ENCODE results near the gene CDH22.

CDH22 gene

GRCh38 chr20:46213946-46214823 is 94.1 kb downstream of the CDH22 start:
- no peak overlapping the region for H2AFZ ChIP-seq (ENCODE audit: low read depth, low read length)
- no peaks in the 10 kb centered on the region for H4K20me1 ChIP-seq (ENCODE audit: insufficient read depth, low read length)
- no peaks in the 10 kb centered on the region for H3K9me3 ChIP-seq (ENCODE audit: insufficient read depth, low read length)
- H3K27me3 ChIP-seq (ENCODE audit: low read depth, low read length), result peaks cover 33% of the 10 kb centered on the region
- H3K4me3 ChIP-seq (ENCODE audit: low read length), result no peak overlapping the region
- no peak for TF ChIP-seq EZH2phosphoT487 (IDR thresholded peaks at IDR 0.05; ENCODE audit: low read depth)
- no peak overlapping the region for H3K27ac ChIP-seq (ENCODE audit: low read length)
- no peak overlapping the region for H3K4me2 ChIP-seq (ENCODE audit: low read length)
- H3K4me1 ChIP-seq (ENCODE audit: low read length), result peaks cover under 1% of the 10 kb centered on the region; the same call in 1 of the 2 replicates
- H3K9ac ChIP-seq (ENCODE audit: low read length), result no peak overlapping the region
- H3K79me2 ChIP-seq (ENCODE audit: low read length), result no peaks in the 10 kb centered on the region
- no peaks in the 10 kb centered on the region for H3K36me3 ChIP-seq (replicated peaks; ENCODE audit: low read depth, low read length)

GRCh38 chr20:46212876-46213275 is 95.4 kb downstream of the CDH22 start:
- H2AFZ ChIP-seq (ENCODE audit: low read depth, low read length), result no peak overlapping the region
- no peak for TF ChIP-seq EZH2phosphoT487 (IDR thresholded peaks at IDR 0.05; ENCODE audit: low read depth)
- TF ChIP-seq, protein P1, sequence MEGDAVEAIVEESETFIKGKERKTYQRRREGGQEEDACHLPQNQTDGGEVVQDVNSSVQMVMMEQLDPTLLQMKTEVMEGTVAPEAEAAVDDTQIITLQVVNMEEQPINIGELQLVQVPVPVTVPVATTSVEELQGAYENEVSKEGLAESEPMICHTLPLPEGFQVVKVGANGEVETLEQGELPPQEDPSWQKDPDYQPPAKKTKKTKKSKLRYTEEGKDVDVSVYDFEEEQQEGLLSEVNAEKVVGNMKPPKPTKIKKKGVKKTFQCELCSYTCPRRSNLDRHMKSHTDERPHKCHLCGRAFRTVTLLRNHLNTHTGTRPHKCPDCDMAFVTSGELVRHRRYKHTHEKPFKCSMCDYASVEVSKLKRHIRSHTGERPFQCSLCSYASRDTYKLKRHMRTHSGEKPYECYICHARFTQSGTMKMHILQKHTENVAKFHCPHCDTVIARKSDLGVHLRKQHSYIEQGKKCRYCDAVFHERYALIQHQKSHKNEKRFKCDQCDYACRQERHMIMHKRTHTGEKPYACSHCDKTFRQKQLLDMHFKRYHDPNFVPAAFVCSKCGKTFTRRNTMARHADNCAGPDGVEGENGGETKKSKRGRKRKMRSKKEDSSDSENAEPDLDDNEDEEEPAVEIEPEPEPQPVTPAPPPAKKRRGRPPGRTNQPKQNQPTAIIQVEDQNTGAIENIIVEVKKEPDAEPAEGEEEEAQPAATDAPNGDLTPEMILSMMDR (IDR thresholded peaks at IDR 0.05; ENCODE audit: low read depth, low read length), result no peak
- no peak overlapping the region for H3K4me3 ChIP-seq (ENCODE audit: low read length)
- peaks cover 33% of the 10 kb centered on the region for H3K27me3 ChIP-seq (ENCODE audit: low read depth, low read length)
- H4K20me1 ChIP-seq (ENCODE audit: insufficient read depth, low read length), result no peaks in the 10 kb centered on the region
- no peaks in the 10 kb centered on the region for H3K79me2 ChIP-seq (ENCODE audit: low read length)
- no peak overlapping the region for H3K27ac ChIP-seq (ENCODE audit: low read length)
- peaks cover 9% of the 10 kb centered on the region; the same call in 1 of the 2 replicates for H3K4me1 ChIP-seq (ENCODE audit: low read length)
- no peaks in the 10 kb centered on the region for H3K36me3 ChIP-seq (replicated peaks; ENCODE audit: low read depth, low read length)
- H3K4me2 ChIP-seq (ENCODE audit: low read length), result no peak overlapping the region
- H3K9me3 ChIP-seq (ENCODE audit: insufficient read depth, low read length), result no peaks in the 10 kb centered on the region
- H3K9ac ChIP-seq (ENCODE audit: low read length), result no peak overlapping the region

GRCh38 chr20:46212252-46212651 is 96.0 kb downstream of the CDH22 start:
- H3K27me3 ChIP-seq (ENCODE audit: low read depth, low read length), result peaks cover 33% of the 10 kb centered on the region
- no peaks in the 10 kb centered on the region for H3K79me2 ChIP-seq (ENCODE audit: low read length)
- no peaks in the 10 kb centered on the region for H3K9me3 ChIP-seq (ENCODE audit: insufficient read depth, low read length)
- H3K9ac ChIP-seq (ENCODE audit: low read length), result no peak overlapping the region
- H3K36me3 ChIP-seq (replicated peaks; ENCODE audit: low read depth, low read length), result no peaks in the 10 kb centered on the region
- no peaks in the 10 kb centered on the region for H4K20me1 ChIP-seq (ENCODE audit: insufficient read depth, low read length)
- no peak overlapping the region for H2AFZ ChIP-seq (ENCODE audit: low read depth, low read length)
- no peak overlapping the region for H3K4me3 ChIP-seq (ENCODE audit: low read length)
- H3K27ac ChIP-seq (ENCODE audit: low read length), result no peak overlapping the region
- H3K4me1 ChIP-seq (ENCODE audit: low read length), result peaks cover 16% of the 10 kb centered on the region
- TF ChIP-seq, protein P1 (IDR thresholded peaks at IDR 0.05; ENCODE audit: low read depth, low read length), result no peak
- TF ChIP-seq EZH2phosphoT487 (IDR thresholded peaks at IDR 0.05; ENCODE audit: low read depth), result no peak
- no peak overlapping the region for H3K4me2 ChIP-seq (ENCODE audit: low read length)

DNA sequence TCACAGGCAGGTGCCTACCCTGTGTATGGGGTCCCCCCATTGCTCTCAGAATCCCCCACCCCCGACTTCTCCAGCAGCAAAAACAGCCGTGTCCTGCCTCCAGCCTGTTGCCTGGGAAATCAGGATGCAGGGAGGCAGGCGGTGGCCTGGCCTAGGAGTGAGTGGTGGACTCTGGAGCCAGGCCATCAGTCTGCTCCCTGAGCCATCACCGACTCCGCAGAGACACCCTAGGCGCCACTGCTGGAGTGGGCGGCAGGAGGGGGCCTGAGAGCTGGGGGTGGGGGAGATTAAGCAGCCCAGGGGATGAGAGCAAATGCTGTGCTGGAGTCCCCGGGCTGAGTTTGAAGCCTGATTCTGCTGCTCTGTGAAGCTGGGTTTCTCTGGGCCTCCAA is 97.0 kb downstream of the CDH22 start:
- H2AFZ ChIP-seq (ENCODE audit: low read depth, low read length), result no peak overlapping the region
- H3K4me1 ChIP-seq (ENCODE audit: low read length), result peaks cover 25% of the 10 kb centered on the region
- H3K36me3 ChIP-seq (replicated peaks; ENCODE audit: low read depth, low read length), result no peaks in the 10 kb centered on the region
- H4K20me1 ChIP-seq (ENCODE audit: insufficient read depth, low read length), result no peaks in the 10 kb centered on the region
- H3K9me3 ChIP-seq (ENCODE audit: insufficient read depth, low read length), result no peaks in the 10 kb centered on the region
- H3K79me2 ChIP-seq (ENCODE audit: low read length), result no peaks in the 10 kb centered on the region
- H3K27me3 ChIP-seq (ENCODE audit: low read depth, low read length), result peaks cover 33% of the 10 kb centered on the region
- H3K9ac ChIP-seq (ENCODE audit: low read length), result no peak overlapping the region
- H3K4me3 ChIP-seq (ENCODE audit: low read length), result no peak overlapping the region
- TF ChIP-seq, protein P1 (IDR thresholded peaks at IDR 0.05; ENCODE audit: low read depth, low read length), result no peak
- TF ChIP-seq EZH2phosphoT487 (IDR thresholded peaks at IDR 0.05; ENCODE audit: low read depth), result no peak
- no peak overlapping the region for H3K4me2 ChIP-seq (ENCODE audit: low read length)
- H3K27ac ChIP-seq (ENCODE audit: low read length), result no peak overlapping the region
